ENCODE results near the gene NPIPB2. TPM values are rescaled to one million over a fixed set of nuclear protein-coding genes. Genes with fewer than 3 reads are reported as not detected.

Gene NPIPB2
- total and polyA plus RNA-seq, 2 of the 13 experiments (the other 11 are each of a cell fraction or from before 2014, with no cell fraction given) = 1.8 to 4.1 TPM

- TF ChIP-seq, protein P1, sequence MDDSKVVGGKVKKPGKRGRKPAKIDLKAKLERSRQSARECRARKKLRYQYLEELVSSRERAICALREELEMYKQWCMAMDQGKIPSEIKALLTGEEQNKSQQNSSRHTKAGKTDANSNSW (CRISPR knock-in tag; IDR thresholded peaks at IDR 0.05; ENCODE audit: borderline replicate concordance) = no peak
- TF ChIP-seq ZNF441 (CRISPR knock-in tag; IDR thresholded peaks at IDR 0.05; ENCODE audit: borderline replicate concordance) (peak; percentile 58; the same call in 1 of the 2 replicates), ZNF432 (CRISPR knock-in tag; IDR thresholded peaks at IDR 0.05; ENCODE audit: borderline replicate concordance) (no peak; the same call in 1 of the 2 replicates), ZC3H4 (CRISPR knock-in tag; IDR thresholded peaks at IDR 0.05; ENCODE audit: borderline replicate concordance) (peak; percentile 69), ZNF335 (CRISPR knock-in tag; IDR thresholded peaks at IDR 0.05) (peak; percentile 90; the same call in 1 of the 2 replicates), AGO2 (optimal IDR thresholded peaks at IDR 0.05; ENCODE audit: low read depth, low read length) (peak; percentile 94), ARID3A (IDR thresholded peaks at IDR 0.05; ENCODE audit: low read depth, low read length) (peak; percentile 18; the same call in 1 of the 2 replicates), DR1 (CRISPR knock-in tag; IDR thresholded peaks at IDR 0.05) (peak; percentile 85), ZNF609 (CRISPR knock-in tag; IDR thresholded peaks at IDR 0.05; ENCODE audit: borderline replicate concordance) (peak; percentile 82), STAT6 (CRISPR knock-in tag; IDR thresholded peaks at IDR 0.05; ENCODE audit: borderline replicate concordance) (peak; percentile 90), ERF (CRISPR knock-in tag; IDR thresholded peaks at IDR 0.05) (peak; percentile 98), CREM (IDR thresholded peaks at IDR 0.05) (peak; percentile 99), CREM (CRISPR knock-in tag; IDR thresholded peaks at IDR 0.05) (0 out of 2 replicates have a peak, but pooled peaks have one; percentile 6), ZSCAN22 (CRISPR knock-in tag; IDR thresholded peaks at IDR 0.05) (0 out of 2 replicates have a peak, but pooled peaks have one; percentile 81)
- TF ChIP-seq, protein P2, sequence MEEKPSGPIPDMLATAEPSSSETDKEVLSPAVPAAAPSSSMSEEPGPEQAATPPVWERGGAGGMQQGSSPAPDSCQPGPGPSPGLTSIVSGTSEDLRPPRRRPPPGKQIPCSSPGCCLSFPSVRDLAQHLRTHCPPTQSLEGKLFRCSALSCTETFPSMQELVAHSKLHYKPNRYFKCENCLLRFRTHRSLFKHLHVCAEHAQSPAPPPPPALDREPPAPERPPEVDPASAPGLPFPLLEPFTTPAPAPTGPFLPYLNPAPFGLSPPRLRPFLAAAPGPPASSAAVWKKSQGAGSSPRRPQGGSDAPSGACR (CRISPR knock-in tag; IDR thresholded peaks at IDR 0.05) = peak; percentile 94
- TF ChIP-seq, protein P3, sequence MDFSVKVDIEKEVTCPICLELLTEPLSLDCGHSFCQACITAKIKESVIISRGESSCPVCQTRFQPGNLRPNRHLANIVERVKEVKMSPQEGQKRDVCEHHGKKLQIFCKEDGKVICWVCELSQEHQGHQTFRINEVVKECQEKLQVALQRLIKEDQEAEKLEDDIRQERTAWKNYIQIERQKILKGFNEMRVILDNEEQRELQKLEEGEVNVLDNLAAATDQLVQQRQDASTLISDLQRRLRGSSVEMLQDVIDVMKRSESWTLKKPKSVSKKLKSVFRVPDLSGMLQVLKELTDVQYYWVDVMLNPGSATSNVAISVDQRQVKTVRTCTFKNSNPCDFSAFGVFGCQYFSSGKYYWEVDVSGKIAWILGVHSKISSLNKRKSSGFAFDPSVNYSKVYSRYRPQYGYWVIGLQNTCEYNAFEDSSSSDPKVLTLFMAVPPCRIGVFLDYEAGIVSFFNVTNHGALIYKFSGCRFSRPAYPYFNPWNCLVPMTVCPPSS (IDR thresholded peaks at IDR 0.05) = no peak
Observed at GRCh38 chr16:11915644-11916523, 26.0 kb downstream of the NPIPB2 start, which contains the start of gene GSPT1 (continued).
